Fibroblast of lung (primary cell): ENCODE data around the gene USP47. TPM values are rescaled to one million over a fixed set of nuclear protein-coding genes. Genes with fewer than 3 reads are reported as not detected.

Experiments
- DNase-seq, 2 donors: peaks; one replicate each; pipeline versions ENCODE4 v3.0.0 to v3.0.0-alpha.2; 2010; ENCODE audit warnings: low read depth in 2 of 2
- H2AFZ ChIP-seq: 2 replicates; pipeline ENCODE4 v1.5.1; 2012; ENCODE audit warnings: low read length, control low read depth, inconsistent platforms
- H3K27ac ChIP-seq: 2 replicates; pipeline ENCODE4 v1.5.1; 2011; ENCODE audit warnings: low read length, control low read depth; ENCODE audit not compliant: insufficient read depth
- H3K27me3 ChIP-seq: 2 replicates; pipeline ENCODE4 v1.5.1; 2011; ENCODE audit warnings: mild to moderate bottlenecking, low read length; ENCODE audit not compliant: control insufficient read depth, insufficient read depth
- H3K36me3 ChIP-seq: 2 replicates; pipeline ENCODE4 v1.5.1; 2011; ENCODE audit warnings: low read length; ENCODE audit not compliant: control insufficient read depth, insufficient read depth
- H3K4me1 ChIP-seq: 2 replicates; pipeline ENCODE4 v1.5.1; 2011; ENCODE audit warnings: low read length; ENCODE audit not compliant: control insufficient read depth, insufficient read depth; ENCODE audit errors: extremely low read depth
- H3K4me2 ChIP-seq: 2 replicates; pipeline ENCODE4 v1.5.1; 2011; ENCODE audit warnings: low read length, control low read depth; ENCODE audit not compliant: insufficient read depth; ENCODE audit errors: extremely low read depth
- H3K4me3 ChIP-seq, 4 experiments: fragments of 200-600 bp in 1 of 4; sonication (generic) in 1 of 4; replicated peaks in 1 of 4; 2 replicates each; pipeline ENCODE4 v1.5.1; 2011 to 2016; ENCODE audit warnings: low read length in 4 of 4, low read depth in 3 of 4, mild to moderate bottlenecking in 3 of 4, control low read depth in 2 of 4, inconsistent platforms in 1 of 4, mixed read lengths in 1 of 4; ENCODE audit not compliant: insufficient read depth in 1 of 4; ENCODE audit errors: control extremely low read depth in 1 of 4
- H3K79me2 ChIP-seq: 2 replicates; pipeline ENCODE4 v1.5.1; 2012; ENCODE audit warnings: mild to moderate bottlenecking, low read length, inconsistent platforms; ENCODE audit not compliant: control insufficient read depth, insufficient read depth
- H3K9ac ChIP-seq: 2 replicates; pipeline ENCODE4 v1.5.1; 2011; ENCODE audit warnings: mild to moderate bottlenecking, low read length, control low read depth; ENCODE audit not compliant: insufficient read depth
- H3K9me3 ChIP-seq: 2 replicates; pipeline ENCODE4 v1.5.1; 2012; ENCODE audit warnings: low read depth, low read length; ENCODE audit not compliant: control insufficient read depth, insufficient read depth
- H4K20me1 ChIP-seq: 2 replicates; pipeline ENCODE4 v1.5.1; 2011; ENCODE audit warnings: low read length; ENCODE audit not compliant: control insufficient read depth, insufficient read depth; ENCODE audit errors: extremely low read depth
- CTCF ChIP-seq, 2 donors: IDR thresholded peaks in 1 of 2; conservative IDR thresholded peaks in 1 of 2; 1 replicate in 1 of 2; 2 replicates in 1 of 2; pipeline ENCODE4 v1.5.1; 2011 to 2012; ENCODE audit warnings: low read length in 2 of 2, control low read depth in 1 of 2, inconsistent platforms in 1 of 2, low read depth in 1 of 2, mild to moderate bottlenecking in 1 of 2
- EZH2 ChIP-seq: IDR thresholded peaks from 2 replicates; pipeline ENCODE4 v1.5.1; 2012; ENCODE audit warnings: low read length, control low read depth, mild to moderate bottlenecking; ENCODE audit errors: missing control alignments
- polyA plus RNA-seq, 2 donors: library from polyadenylated mRNA; depleted of rRNA in 1 of 2; stranded (reverse) in 1 of 2; unstranded in 1 of 2; fragments of >200 nt; gene quantifications; 2 replicates each; pipeline ENCODE4 v1.2.1, GENCODE V29; 2011 to 2012; ENCODE audit warnings: missing spikeins in 1 of 2
- total RNA-seq: library from RNA; depleted of rRNA; stranded (reverse); fragments of >200 nt; gene quantifications from 2 replicates; pipeline ENCODE4 v1.2.1, GENCODE V29; 2014

Gene USP47
- total and polyA plus RNA-seq, 2 donors (not counting 1 experiment from before 2014, with no cell fraction given), result 40.3 to 162 TPM

GRCh38 chr11:11966354-11966741, 124.6 kb downstream of the USP47 start:
- no peak overlapping the region for H2AFZ ChIP-seq
- no peak overlapping the region for H3K9ac ChIP-seq
- H4K20me1 ChIP-seq, result no peaks in the 10 kb centered on the region
- no peaks in the 10 kb centered on the region for H3K27me3 ChIP-seq
- peaks cover 37% of the 10 kb centered on the region for H3K36me3 ChIP-seq
- peaks cover 17% of the 10 kb centered on the region for H3K4me1 ChIP-seq
- H3K9me3 ChIP-seq, result no peaks in the 10 kb centered on the region
- H3K4me2 ChIP-seq, result no peak overlapping the region
- H3K79me2 ChIP-seq, result peaks cover 7% of the 10 kb centered on the region
- H3K27ac ChIP-seq, result no peak overlapping the region
- DNase-seq, result no peak
- H3K4me3 ChIP-seq, result no peak overlapping the region
- TF ChIP-seq CTCF (conservative IDR thresholded peaks at IDR 0.05 in 1 of 2, IDR thresholded peaks at IDR 0.05 in 1 of 2; ENCODE audit: low read depth in 1 of 2, low read length in 2 of 2) (no peak), EZH2 (no peak)

DNA sequence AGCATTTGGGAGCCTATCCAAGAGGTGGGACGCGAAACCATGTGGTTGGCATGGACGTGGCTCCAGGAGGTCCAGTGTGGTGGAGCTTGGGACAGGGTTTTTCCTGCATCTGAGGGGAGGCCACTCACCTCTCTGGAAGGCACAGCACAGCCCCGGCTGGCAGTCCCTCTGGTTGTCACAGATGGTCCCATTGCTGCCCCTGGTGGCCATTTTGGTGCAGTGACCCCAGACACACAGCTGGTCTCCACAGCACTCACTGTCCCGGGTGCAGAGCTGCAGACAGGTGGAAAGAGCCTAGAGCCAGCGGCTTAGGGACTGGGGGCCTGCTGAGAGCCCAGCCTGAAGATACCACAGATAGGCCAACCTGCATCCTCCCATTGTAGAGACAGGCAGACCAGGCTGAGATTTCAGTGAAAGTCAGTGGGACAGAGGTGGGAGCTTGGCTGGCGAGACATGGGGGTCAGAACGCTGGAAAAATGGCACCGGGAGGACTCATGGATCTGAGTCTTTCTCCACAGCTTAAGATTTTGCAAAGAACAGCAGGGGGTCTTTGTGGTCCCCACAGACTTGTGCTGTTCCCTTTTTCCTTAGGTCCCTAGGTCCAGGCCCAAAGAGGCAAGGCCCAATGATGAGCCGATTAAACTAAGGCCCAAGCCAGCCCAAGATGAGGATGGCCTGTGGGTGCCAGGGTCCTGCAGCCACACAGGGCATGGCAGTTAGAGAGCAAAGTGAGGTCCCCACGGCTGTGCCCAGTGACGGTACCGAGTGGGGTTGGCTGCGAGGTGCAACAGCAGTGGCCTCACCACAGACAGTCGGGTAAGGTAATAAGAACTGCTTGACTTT, 125.3 kb downstream of the USP47 start:
- no peak overlapping the region for H3K4me3 ChIP-seq
- H3K9ac ChIP-seq, result no peak overlapping the region
- H3K4me1 ChIP-seq, result peaks cover 18% of the 10 kb centered on the region
- H4K20me1 ChIP-seq, result no peaks in the 10 kb centered on the region
- H3K79me2 ChIP-seq, result peaks cover 8% of the 10 kb centered on the region
- H3K4me2 ChIP-seq, result no peak overlapping the region
- no peaks in the 10 kb centered on the region for H3K27me3 ChIP-seq
- no peak overlapping the region for H3K27ac ChIP-seq
- no peak overlapping the region for H2AFZ ChIP-seq
- DNase-seq, result peak in 1 of 2 donors; percentile 31
- peak; percentile 56 to 72 for TF ChIP-seq CTCF (conservative IDR thresholded peaks at IDR 0.05 in 1 of 2, IDR thresholded peaks at IDR 0.05 in 1 of 2; ENCODE audit: low read depth in 1 of 2, low read length in 2 of 2)
- TF ChIP-seq EZH2, result no peak
- H3K36me3 ChIP-seq, result peaks cover 35% of the 10 kb centered on the region
- no peaks in the 10 kb centered on the region for H3K9me3 ChIP-seq

GRCh38 chr11:11967669-11968510, 126.1 kb downstream of the USP47 start:
- no peaks in the 10 kb centered on the region for H3K27me3 ChIP-seq
- H3K4me1 ChIP-seq, result peaks cover 22% of the 10 kb centered on the region
- H3K9me3 ChIP-seq, result no peaks in the 10 kb centered on the region
- H3K79me2 ChIP-seq, result peaks cover 9% of the 10 kb centered on the region
- DNase-seq, result no peak
- H3K9ac ChIP-seq, result no peak overlapping the region
- H3K4me2 ChIP-seq, result no peak overlapping the region
- no peak overlapping the region for H3K4me3 ChIP-seq
- TF ChIP-seq CTCF (conservative IDR thresholded peaks at IDR 0.05 in 1 of 2, IDR thresholded peaks at IDR 0.05 in 1 of 2; ENCODE audit: low read depth in 1 of 2, low read length in 2 of 2) (no peak), EZH2 (no peak)
- no peak overlapping the region for H2AFZ ChIP-seq
- peaks cover 33% of the 10 kb centered on the region for H3K36me3 ChIP-seq
- no peak overlapping the region for H3K27ac ChIP-seq
- no peaks in the 10 kb centered on the region for H4K20me1 ChIP-seq
